ENCODE results near the gene TMEM184B.
"Not testable (repeated sequence)": the region's sequence is repeated elsewhere in the genome, so short reads cannot be mapped to it uniquely, and the experiment has no call there.

The TMEM184B gene

GRCh38 chr22:38180841-38181452 is 91.9 kb downstream of the TMEM184B start:
- peaks cover 24% of the 10 kb centered on the region for H3K4me1 ChIP-seq
- no peaks in the 10 kb centered on the region for H3K9me3 ChIP-seq
- peak in 1 of 2 experiments; percentile 30 for DNase-seq (ENCODE audit: low spot score in 2 of 2)
- H3K27me3 ChIP-seq (ENCODE audit: low read depth): no peaks in the 10 kb centered on the region
- H3K36me3 ChIP-seq (replicated peaks): no peaks in the 10 kb centered on the region
- H3K4me3 ChIP-seq: peak overlapping the region; percentile 54
- in situ Hi-C loops (cut with MboI; ENCODE audit: low sequenced_read_pairs): no loop called here

DNA sequence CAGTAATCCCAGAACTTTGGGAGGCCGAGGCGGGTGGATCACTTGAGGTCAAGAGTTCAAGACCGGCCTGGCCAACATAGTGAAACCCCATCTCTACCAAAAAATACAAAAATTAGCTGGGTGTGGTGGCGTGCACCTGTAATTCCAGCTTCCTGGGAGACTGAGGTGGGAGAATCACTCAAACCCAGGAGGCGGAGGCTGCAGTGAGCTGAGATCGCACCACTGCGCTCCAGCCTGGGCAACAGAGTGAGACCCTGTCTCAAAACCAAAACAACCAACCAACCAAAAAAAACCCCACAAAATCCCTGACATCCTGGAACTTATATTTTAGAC is 94.2 kb downstream of the TMEM184B start:
- peaks cover 24% of the 10 kb centered on the region for H3K4me1 ChIP-seq
- in situ Hi-C loops (cut with MboI; ENCODE audit: low sequenced_read_pairs); DNase-seq (ENCODE audit: low spot score in 2 of 2); H3K4me3 ChIP-seq; H3K36me3 ChIP-seq (replicated peaks); H3K9me3 ChIP-seq; H3K27me3 ChIP-seq (ENCODE audit: low read depth): not testable (repeated sequence)

GRCh38 chr22:38177926-38178604 is 94.7 kb downstream of the TMEM184B start:
- Histone ChIP-seq H3K27me3 (ENCODE audit: low read depth) (no peaks in the 10 kb centered on the region), H3K4me1 (peaks cover 24% of the 10 kb centered on the region), H3K9me3 (no peaks in the 10 kb centered on the region), H3K36me3 (replicated peaks) (no peaks in the 10 kb centered on the region), H3K4me3 (no peak overlapping the region)
- peak; percentile 54 to 60 for DNase-seq (ENCODE audit: low spot score in 2 of 2)
- in situ Hi-C loops (cut with MboI; ENCODE audit: low sequenced_read_pairs): no loop called here

DNA sequence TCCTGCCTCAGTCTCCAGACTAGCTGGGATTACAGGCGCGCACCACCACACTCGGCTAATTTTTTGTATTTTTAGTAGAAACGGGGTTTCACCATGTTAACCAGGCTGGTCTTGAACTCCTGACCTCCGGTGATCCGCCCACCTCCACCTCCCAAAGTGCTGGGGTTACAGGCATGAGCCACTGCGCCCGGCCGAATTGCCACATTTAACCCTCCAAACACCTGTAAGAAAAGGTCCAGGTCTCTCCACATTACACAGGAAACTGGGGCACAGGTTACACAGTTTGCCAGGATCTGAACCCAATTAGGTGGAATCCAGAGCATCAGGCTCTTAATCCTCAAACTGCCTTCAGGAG is 95.3 kb downstream of the TMEM184B start:
- H3K36me3 ChIP-seq (replicated peaks); H3K9me3 ChIP-seq; in situ Hi-C loops (cut with MboI; ENCODE audit: low sequenced_read_pairs); DNase-seq (ENCODE audit: low spot score in 2 of 2); H3K4me3 ChIP-seq; H3K27me3 ChIP-seq (ENCODE audit: low read depth): not testable (repeated sequence)
- H3K4me1 ChIP-seq: peaks cover 24% of the 10 kb centered on the region

DNA sequence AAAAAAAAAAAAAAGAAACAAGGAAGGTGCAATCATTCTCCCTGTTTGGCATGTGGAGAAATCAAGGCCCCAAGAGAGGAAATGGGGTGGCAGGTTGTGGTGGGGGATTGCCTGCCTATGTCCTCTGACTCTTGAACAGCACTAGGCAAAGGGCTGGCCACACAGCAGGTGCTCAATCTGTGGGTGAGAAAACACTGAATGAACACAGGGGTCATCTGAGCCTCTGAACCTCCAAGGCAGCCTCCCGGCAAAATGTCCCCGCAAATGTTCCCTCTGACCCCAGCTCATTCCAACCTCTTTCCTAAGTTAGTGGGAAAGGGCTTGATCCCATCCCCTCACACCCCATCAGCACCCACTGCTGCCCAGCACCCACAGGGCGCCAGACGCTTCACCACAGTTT is 95.8 kb downstream of the TMEM184B start:
- in situ Hi-C loops (cut with MboI; ENCODE audit: low sequenced_read_pairs): no loop called here
- peaks cover 23% of the 10 kb centered on the region for H3K4me1 ChIP-seq
- no peaks in the 10 kb centered on the region for H3K9me3 ChIP-seq
- H3K27me3 ChIP-seq (ENCODE audit: low read depth): no peaks in the 10 kb centered on the region
- H3K36me3 ChIP-seq (replicated peaks): no peaks in the 10 kb centered on the region
- DNase-seq (ENCODE audit: low spot score in 2 of 2): no peak
- no peak overlapping the region for H3K4me3 ChIP-seq

DNA sequence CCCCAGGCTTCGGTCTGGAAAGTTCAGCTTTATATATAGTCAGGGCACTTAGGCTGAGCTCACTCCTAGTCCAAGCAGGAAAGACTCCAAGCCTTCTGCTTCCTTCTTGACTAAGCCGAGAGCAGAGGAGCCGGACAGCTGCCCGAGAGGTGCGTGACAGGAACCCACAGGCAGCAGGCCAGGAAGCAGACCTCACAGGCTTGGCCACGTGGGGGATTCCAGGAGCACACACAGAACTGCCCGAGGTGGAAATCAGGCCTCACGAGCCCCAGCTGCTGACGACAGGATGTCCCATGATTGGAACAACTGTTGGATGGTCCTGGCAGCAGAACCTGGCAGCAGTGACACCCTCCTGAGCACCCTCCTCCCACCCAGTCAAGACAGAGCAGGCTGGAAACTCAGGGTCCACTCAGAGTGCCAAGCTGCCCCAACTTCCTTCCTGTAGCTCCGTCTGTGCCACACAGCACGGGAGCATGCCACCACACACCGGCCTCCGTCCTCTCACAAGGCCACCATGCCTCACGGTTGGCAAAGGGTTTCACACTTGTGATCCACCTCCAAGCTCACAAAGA is 96.6 kb downstream of the TMEM184B start:
- Histone ChIP-seq H3K27me3 (ENCODE audit: low read depth) (no peaks in the 10 kb centered on the region), H3K4me3 (no peak overlapping the region), H3K4me1 (peaks cover 21% of the 10 kb centered on the region), H3K36me3 (replicated peaks) (no peaks in the 10 kb centered on the region), H3K9me3 (no peaks in the 10 kb centered on the region)
- in situ Hi-C loops (cut with MboI; ENCODE audit: low sequenced_read_pairs): no loop called here
- no peak for DNase-seq (ENCODE audit: low spot score in 2 of 2)

DNA sequence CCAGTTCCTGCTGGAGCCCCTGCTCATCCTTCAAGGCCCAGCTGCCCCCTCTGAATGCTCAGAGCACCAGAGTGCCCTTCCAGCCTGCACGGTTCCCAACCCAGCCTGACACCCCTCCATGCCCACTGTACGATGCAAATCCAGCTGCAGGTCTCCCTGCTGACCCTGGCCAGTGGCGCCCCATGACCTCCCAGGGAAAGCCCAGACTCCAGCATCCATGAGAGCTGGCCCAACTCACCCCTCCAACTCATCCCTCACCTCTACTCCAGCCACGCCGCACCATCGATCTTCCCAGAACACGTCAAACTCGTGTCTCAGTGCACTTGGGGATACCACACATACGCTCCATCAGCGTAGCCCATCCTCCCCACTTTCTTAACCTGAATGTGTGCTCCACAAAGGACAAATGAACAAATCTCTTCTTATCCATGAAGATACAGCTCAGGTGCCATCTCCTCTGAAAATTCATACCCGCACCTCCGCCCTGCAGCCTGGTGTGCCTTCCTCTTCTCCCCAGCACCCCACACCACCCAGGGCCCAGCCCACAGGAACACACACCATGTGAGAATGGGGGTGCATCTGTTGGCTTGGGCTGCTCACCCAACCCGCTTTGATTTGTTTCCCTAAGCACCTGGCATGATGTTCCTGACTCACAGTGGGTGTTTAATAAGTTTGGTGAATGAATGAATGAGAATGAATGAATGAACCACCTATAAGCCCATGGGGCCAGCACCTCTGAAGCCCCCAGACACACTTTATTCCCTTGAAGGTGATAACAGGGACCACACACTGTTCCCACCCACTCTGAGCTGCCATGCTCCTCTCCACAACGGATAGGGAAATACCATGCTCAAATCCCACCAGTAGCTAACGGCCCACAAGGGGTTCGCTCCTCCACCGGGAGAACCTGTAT is 97.3 kb downstream of the TMEM184B start:
- no peaks in the 10 kb centered on the region for H3K27me3 ChIP-seq (ENCODE audit: low read depth)
- in situ Hi-C loops (cut with MboI; ENCODE audit: low sequenced_read_pairs): no loop called here
- no peaks in the 10 kb centered on the region for H3K36me3 ChIP-seq (replicated peaks)
- no peak overlapping the region for H3K4me3 ChIP-seq
- no peaks in the 10 kb centered on the region for H3K9me3 ChIP-seq
- DNase-seq (ENCODE audit: low spot score in 2 of 2): no peak
- peaks cover 16% of the 10 kb centered on the region for H3K4me1 ChIP-seq

DNA sequence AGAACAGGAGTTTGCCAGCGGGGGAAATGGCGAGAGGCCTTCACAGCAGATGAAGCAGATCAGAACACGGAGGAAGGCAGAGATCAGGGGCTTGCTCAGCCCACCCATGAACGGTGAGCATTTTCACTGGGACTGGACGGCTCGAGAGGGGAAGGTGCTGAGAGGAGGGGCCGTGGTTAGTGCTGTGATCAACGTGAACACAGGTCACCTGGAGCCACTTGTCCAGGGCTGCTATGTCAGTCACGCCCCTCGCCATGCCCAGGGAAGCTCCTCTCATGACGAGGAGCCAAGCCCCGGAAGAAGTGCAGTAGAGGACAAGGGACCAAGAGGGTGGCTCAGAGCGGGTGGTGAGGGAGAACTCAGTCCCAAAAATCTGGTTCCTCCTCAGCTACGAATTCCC is 98.2 kb downstream of the TMEM184B start:
- H3K4me1 ChIP-seq: peaks cover 8% of the 10 kb centered on the region
- in situ Hi-C loops (cut with MboI; ENCODE audit: low sequenced_read_pairs): no loop called here
- DNase-seq (ENCODE audit: low spot score in 2 of 2): no peak
- H3K4me3 ChIP-seq: no peak overlapping the region
- H3K9me3 ChIP-seq: no peaks in the 10 kb centered on the region
- no peaks in the 10 kb centered on the region for H3K36me3 ChIP-seq (replicated peaks)
- H3K27me3 ChIP-seq (ENCODE audit: low read depth): no peaks in the 10 kb centered on the region

DNA sequence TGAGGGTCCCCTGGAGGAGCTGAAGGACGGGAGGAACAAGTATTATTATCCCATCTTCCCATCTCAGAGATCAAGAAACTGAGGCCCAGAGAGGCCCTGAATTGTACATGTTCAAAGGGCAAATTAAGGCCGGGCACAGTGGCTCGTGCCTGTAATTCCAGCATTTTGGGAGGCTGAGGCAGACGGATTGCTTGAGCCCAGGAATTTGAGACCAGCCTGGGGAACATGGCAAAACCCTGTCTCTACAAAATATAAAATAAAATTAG is 99.2 kb downstream of the TMEM184B start:
- no peak for DNase-seq (ENCODE audit: low spot score in 2 of 2)
- no peaks in the 10 kb centered on the region for H3K36me3 ChIP-seq (replicated peaks)
- no peak overlapping the region for H3K4me3 ChIP-seq
- peaks cover 8% of the 10 kb centered on the region for H3K4me1 ChIP-seq
- H3K9me3 ChIP-seq: no peaks in the 10 kb centered on the region
- in situ Hi-C loops (cut with MboI; ENCODE audit: low sequenced_read_pairs): no loop called here
- H3K27me3 ChIP-seq (ENCODE audit: low read depth): no peaks in the 10 kb centered on the region

DNA sequence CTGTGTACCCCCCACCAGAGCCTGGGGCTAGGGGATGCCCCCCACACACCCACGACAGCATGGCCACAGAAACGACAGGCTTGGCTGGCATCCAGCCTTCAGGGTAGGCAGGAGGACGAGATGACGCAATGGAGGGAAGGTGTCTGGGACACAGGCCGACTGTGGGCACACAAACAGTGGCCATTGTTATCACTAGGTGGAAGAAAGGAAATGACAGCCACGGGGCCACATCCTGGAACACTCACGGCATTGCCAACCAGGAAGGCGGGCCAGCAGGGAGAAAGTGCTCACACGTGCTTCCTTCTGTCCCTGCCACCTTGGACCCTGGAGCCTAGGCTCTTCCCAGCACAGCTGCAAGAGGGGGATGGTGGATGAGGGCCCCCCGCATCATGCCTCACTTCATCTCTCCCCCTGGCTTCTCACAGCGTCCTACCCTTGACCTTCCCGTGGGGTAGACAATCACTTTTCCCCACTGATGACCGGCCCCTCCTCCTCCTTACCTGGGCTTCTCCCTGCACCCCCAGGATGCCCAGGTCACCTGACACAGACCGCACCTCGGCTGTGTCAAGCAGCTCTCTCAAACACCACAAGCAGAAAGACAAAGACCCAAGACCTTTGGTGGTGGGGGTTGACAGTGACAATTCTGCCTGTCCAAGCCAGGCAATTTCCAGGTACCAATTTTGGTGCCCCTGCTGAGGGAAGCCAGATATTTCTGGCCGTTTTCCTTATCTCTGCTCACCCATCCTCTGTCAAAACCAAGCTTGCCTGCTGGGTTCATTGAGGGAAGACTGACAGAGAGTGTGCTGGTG is 99.8 kb downstream of the TMEM184B start:
- H3K4me3 ChIP-seq: no peak overlapping the region
- no peaks in the 10 kb centered on the region for H3K36me3 ChIP-seq (replicated peaks)
- H3K9me3 ChIP-seq: no peaks in the 10 kb centered on the region
- no peaks in the 10 kb centered on the region for H3K27me3 ChIP-seq (ENCODE audit: low read depth)
- no peak for DNase-seq (ENCODE audit: low spot score in 2 of 2)
- in situ Hi-C loops (cut with MboI; ENCODE audit: low sequenced_read_pairs): no loop called here
- peaks cover 5% of the 10 kb centered on the region for H3K4me1 ChIP-seq

DNA sequence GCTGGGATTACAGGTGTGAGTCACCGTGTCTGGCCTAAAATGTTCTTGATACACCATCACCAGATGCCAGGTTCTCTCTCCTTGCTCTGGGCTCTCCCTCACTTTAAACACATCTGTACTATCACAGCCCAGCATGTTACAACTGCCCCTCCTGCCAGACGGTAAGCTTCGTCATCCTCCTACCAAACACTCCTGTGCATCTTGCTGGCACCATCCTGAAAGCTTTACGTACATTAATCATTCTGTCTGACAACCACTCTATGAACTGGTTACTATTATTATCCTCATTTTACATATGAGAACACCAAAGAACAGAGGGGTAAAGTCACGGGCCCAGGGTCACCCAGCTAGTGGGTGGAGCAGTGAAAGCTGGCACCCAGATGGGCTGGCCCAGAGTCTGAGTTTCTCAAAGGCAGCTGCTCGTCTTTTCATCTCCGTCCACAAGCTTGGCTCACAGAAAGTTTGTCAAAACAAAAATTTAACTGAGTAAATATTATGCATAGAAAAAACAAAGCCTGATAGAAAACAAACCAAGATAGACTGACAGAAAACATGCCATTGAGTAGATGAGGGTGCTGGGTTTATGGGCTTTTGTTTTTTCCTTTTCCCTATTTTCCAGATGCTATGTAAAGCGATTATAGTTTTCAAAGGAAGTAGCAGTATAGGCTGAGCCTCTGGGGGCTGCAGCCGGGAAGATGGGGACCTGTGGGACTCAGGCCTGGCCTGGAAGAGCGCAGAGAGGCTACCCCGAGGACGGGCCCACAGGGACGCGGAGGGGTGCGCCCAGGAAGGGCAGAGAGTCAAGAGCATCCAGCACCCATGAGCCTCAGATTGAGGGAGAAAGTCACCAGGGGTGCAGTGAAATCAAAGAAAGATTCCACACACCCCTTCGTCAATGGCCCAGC is 100.6 kb downstream of the TMEM184B start:
- no peaks in the 10 kb centered on the region for H3K4me1 ChIP-seq
- no peaks in the 10 kb centered on the region for H3K27me3 ChIP-seq (ENCODE audit: low read depth)
- in situ Hi-C loops (cut with MboI; ENCODE audit: low sequenced_read_pairs): no loop called here
- no peak for DNase-seq (ENCODE audit: low spot score in 2 of 2)
- H3K4me3 ChIP-seq: no peak overlapping the region
- H3K36me3 ChIP-seq (replicated peaks): no peaks in the 10 kb centered on the region
- no peaks in the 10 kb centered on the region for H3K9me3 ChIP-seq

GRCh38 chr22:38170469-38170868 is 102.3 kb downstream of the TMEM184B start:
- in situ Hi-C loops (cut with MboI; ENCODE audit: low sequenced_read_pairs): no loop called here
- DNase-seq (ENCODE audit: low spot score in 2 of 2): no peak
- peaks cover 5% of the 10 kb centered on the region; the same call in 1 of the 2 replicates for H3K36me3 ChIP-seq (replicated peaks)
- H3K4me1 ChIP-seq: no peaks in the 10 kb centered on the region
- no peaks in the 10 kb centered on the region for H3K9me3 ChIP-seq
- no peak overlapping the region for H3K4me3 ChIP-seq
- H3K27me3 ChIP-seq (ENCODE audit: low read depth): no peaks in the 10 kb centered on the region

All from HAP-1 (cell line).